ENCODE results near the gene IFNGR2.

The IFNGR2 gene

DNA sequence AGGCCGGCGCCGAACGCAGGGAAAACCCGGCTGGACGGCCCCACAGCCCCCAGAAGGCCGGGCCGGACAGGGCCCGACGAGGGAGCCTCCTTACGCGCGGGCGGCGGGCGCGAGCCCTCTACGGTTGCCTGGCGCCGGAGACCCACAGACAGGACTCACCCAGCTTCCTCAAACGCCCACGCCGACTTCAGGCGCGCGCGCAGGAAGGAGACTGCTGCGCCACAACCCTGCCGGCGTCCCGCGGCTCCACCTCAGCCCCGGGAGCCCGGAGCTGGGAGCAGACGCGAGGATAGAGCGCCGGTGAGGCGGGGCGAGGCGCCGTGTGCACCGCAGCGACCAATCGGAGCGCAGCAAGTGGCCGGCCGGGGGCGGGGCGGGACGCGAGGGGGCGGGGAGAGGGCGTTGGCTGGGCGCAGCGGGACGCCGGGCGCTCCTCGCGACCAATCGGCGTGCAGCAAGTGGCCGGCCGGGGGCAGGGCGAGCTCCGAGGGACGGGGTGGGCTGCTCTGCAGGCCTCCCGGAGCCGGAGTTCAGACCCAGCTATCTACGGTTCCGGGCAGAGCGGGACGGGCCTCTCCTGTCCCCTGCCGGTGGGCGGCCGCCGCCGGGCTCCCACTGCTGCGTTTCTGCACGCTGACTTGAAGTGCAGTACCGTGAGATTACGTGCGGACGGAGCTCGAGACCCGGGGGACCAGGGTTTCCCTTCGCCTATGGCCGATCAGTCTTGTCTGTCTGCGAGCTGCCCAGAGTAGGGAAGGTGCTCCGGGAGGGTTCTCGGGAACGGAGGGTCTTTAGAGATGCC is 76.7 kb downstream of the IFNGR2 start, which contains the start of gene TMEM50B:
TSS of gene TMEM50B (minus strand) at position 296 of the 802 bp plus-strand sequence. CDS start 11,089 bp downstream, outside the sequence.
- peak within 1 kb of the TSS; percentile 86 to 95 (median 92) for H3K4me3 Mint-ChIP-seq
- H3K36me3 Mint-ChIP-seq (ENCODE audit: low read depth), result no peaks in the 10 kb centered on the region
- H3K27me3 Mint-ChIP-seq (ENCODE audit: low read depth), result no peaks in the 10 kb centered on the region
- TF ChIP-seq, protein P1, sequence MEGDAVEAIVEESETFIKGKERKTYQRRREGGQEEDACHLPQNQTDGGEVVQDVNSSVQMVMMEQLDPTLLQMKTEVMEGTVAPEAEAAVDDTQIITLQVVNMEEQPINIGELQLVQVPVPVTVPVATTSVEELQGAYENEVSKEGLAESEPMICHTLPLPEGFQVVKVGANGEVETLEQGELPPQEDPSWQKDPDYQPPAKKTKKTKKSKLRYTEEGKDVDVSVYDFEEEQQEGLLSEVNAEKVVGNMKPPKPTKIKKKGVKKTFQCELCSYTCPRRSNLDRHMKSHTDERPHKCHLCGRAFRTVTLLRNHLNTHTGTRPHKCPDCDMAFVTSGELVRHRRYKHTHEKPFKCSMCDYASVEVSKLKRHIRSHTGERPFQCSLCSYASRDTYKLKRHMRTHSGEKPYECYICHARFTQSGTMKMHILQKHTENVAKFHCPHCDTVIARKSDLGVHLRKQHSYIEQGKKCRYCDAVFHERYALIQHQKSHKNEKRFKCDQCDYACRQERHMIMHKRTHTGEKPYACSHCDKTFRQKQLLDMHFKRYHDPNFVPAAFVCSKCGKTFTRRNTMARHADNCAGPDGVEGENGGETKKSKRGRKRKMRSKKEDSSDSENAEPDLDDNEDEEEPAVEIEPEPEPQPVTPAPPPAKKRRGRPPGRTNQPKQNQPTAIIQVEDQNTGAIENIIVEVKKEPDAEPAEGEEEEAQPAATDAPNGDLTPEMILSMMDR (IDR thresholded peaks at IDR 0.05; ENCODE audit: unreplicated experiment in 3 of 3), result peak; percentile 39 to 58 (median 54)
- peak within 1 kb of the TSS; percentile 96 to 99 (median 98) for H3K27ac Mint-ChIP-seq
- H3K9me3 Mint-ChIP-seq, result no peaks in the 10 kb centered on the region
- H3K4me1 Mint-ChIP-seq, result peaks cover 15% of the 10 kb centered on the region

DNA sequence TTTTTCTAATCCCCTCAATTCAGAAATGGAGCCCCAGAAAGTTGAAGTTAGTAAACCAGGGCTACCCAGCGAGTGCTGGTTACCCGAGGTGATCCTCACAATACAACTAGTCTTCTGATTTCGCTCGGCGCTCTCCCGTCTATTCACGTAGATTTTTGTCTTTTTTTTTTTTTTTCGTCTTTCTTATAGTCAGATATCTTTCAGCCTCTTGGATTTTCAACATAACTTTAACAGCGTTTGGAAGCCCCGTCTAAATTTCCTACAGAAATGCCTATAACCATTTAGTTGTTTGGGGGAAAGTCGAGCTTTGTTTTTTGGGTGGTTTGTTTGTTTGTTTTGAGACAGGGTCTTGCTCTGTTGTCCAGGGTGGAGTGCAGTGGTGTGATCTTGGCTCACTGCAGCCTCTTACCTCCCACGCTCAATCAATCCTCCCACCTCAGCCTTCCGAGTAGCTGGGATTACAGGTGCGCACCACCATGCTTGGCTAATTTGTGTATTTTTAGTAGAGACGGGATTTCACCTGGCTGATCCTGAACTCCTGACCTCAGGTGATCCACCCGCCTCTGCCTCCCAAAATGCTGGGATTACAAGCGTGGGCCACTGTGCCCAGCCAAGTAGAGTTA is 77.4 kb downstream of the IFNGR2 start:
- TF ChIP-seq, protein P1 (IDR thresholded peaks at IDR 0.05; ENCODE audit: unreplicated experiment in 3 of 3), result no peak
- peak overlapping the region; percentile 96 to 99 (median 98) for H3K27ac Mint-ChIP-seq
- no peaks in the 10 kb centered on the region for H3K36me3 Mint-ChIP-seq (ENCODE audit: low read depth)
- H3K9me3 Mint-ChIP-seq, result no peaks in the 10 kb centered on the region
- peak overlapping the region; percentile 86 to 95 (median 92) for H3K4me3 Mint-ChIP-seq
- peaks cover 15% of the 10 kb centered on the region for H3K4me1 Mint-ChIP-seq
- H3K27me3 Mint-ChIP-seq (ENCODE audit: low read depth), result no peaks in the 10 kb centered on the region

DNA sequence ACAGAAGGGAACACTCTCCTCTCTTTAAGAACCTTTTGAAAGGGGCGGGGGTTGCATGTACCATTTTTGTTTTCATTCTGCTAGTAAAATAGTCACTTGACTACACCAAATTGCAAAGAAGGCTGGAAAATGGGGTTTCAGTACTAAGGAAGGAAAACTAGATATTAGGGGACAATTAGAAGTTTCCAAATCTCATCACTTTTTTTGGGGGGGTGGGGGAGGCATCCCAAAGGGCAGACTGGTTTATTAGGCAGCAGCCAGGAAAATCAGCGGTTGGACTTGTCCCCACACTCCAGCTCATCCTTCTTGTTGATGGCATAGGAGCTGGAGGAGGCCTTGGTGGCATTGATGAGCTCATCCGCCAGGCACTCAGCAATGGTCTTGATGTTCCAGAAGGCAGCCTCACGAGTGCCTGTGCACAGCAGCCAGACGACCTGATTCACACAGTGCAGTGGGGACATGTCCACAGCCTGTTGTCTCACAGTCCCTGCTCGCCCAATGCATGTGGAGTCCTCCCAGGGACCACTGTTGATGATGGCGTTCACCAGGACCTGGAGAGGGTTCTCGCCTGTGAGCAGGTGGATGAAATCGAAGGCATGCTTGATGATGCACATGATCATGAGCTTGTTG is 78.2 kb downstream of the IFNGR2 start:
- no peak overlapping the region for H3K27ac Mint-ChIP-seq
- H3K4me3 Mint-ChIP-seq, result peak overlapping the region; percentile 86 to 95 (median 92)
- TF ChIP-seq, protein P1 (IDR thresholded peaks at IDR 0.05; ENCODE audit: unreplicated experiment in 3 of 3), result no peak
- H3K36me3 Mint-ChIP-seq (ENCODE audit: low read depth), result no peaks in the 10 kb centered on the region
- H3K4me1 Mint-ChIP-seq, result peaks cover 15% of the 10 kb centered on the region
- H3K9me3 Mint-ChIP-seq, result no peaks in the 10 kb centered on the region
- H3K27me3 Mint-ChIP-seq (ENCODE audit: low read depth), result no peaks in the 10 kb centered on the region

Data from nephron (organoid).